Stimulated activated CD8-positive, alpha-beta memory T cell treated with anti-CD3 and anti-CD28 coated beads, Interleukin-12 subunit alpha, Interleukin-12 subunit beta, amount 100 ng/mL, for 24 hours (primary cell): ENCODE data around the gene TGM5.
"Not testable (repeated sequence)": the region's sequence is repeated elsewhere in the genome, so short reads cannot be mapped to it uniquely, and the experiment has no call there.

Source experiments
- DNase-seq: peaks from one replicate; pipeline ENCODE4 v3.0.0-alpha.2; 2020; ENCODE audit errors: extremely low read depth

Gene TGM5

DNA sequence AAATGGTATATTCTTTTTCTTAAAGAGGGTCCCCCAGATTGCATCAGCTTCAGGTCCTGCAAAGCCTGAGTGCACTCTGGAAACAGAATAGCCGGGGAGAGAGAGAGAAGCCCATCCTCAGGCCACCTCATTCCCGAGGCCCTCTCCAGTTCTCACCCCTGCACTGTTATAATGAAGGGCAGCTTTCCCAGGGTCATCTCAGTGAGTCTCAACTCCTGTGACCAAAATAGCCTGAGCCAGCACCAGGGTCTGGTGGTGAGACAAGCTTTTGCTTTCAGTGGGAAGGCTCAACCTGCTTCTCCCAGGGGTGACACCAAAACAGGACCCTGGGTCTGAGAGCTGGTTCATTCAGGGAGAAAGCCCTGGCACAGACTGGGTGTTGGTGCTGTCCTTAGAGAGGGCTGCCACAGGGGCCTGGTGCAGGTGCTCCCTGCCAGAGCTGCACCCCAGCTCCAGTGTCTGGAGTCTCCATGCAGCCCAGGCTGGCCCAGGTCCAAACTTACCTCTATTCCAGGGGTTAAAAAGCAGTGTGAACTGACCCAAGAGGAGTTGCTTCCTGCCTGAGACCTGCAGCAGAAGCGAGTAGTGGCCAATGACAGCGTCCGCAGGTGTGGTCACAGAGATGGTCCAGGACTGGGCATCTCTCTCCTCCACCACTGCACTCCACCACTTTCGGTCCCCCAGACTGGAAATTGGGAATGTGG, 52.0 kb downstream of the TGM5 start:
- DNase-seq, result no peak

DNA sequence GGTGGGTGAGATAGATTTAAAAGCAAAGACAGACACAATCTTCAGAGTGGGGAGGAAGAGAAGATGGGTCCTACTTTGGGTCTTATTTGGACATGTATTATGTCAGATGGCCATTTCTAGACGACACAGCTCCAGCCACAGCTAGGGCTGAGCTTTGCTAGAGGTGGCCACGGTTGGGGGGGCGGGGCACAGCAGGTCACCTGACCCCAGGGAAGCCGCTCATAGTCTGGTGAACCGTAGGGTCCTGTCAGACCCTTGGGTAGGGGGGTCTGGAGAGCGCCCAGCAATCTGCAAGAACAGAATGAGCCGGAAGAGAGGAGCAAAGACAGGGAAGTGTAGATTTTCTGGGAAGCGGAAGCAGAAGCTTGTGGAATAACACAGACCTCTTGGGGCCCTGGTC, 52.6 kb downstream of the TGM5 start:
- no peak for DNase-seq

DNA sequence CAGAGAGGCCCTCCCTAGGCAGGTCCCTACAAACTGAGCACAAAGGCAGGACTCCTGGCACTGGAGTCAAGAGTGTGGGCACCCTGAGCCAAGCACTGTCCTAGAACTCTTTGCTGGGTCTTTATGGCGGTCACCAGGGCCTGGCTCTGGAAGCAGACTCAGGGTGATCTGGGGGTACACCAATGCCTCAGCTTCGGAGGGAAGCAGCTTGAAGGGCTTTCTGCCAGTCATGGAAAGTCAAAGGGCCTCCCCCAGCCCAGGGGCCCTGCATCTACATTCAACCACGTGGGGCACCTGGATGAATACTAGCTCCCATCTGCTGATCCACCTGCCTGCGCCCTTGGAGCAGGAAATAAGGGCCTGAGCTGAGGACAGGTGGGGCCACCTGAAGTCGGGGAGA, 53.3 kb downstream of the TGM5 start:
- no peak for DNase-seq

- DNase-seq, result no peak
Measured at GRCh38 chr15:43212951-43213350, 53.8 kb downstream of the TGM5 start.

DNA sequence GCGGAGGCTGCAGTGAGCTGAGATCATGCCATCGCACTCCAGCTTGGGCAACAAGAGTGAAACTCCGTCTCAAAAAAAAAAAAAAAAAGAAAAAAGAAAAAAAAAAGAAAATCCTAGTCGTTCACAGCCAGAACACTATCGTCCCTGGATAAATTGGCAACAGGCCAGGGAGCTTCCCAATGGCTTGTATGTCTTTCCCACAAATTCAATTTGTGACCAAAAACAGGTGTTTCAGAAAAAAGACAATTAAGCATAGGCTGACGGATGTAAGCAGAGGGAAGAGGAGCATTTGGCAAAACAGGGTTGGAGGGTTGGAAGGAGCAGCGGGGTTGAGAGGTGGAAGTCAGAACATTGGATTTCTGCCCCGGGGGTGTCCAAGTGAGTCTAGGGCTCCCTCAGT, 54.4 kb downstream of the TGM5 start:
- no peak for DNase-seq

DNA sequence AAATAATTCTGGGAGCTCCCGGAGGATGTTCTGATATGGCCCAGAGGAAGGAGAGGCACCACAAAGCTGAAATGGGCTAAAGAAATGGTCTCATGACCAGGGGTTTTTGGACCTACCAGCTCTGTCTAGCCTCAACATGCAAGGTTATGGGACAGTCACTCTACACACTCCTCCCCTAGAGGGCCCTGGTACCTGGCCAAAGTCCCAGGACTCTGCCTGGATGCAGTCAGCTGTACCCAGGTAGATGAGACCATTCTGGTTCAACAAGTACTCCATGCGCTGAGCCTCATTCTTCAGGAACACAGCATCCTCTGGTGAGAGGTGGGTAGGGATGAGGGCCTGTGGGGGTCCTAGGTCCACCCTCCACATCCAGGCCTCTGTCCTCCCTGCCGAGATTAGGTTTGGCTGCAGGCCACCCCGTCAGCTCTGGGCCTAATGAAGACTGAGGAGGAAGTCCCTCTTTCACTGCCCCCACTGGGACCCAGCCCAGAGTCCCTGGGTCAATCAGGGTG, 55.4 kb downstream of the TGM5 start:
- no peak for DNase-seq

DNA sequence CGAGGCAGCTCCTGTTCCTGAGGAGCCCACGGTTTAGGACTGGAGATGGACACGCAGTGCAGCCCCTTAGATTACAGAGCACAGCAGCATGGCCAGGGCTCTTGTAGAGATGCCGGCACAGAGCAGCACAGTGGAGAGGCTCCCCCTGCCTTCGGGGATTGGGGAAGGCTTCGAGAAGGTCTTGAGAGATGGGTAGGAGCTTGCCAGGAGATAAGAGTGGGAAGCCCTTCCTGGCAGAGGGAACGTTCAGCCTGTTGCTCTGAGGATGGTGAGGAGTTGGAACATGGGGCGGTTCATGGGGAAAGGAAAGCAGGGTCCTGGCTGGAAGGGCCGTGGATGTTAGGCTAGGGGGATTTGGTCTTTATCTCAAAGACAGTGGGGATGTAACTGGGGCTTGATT, 55.9 kb downstream of the TGM5 start:
- DNase-seq, result no peak

- no peak for DNase-seq
Measured at GRCh38 chr15:43210172-43210745, 56.5 kb downstream of the TGM5 start.

DNA sequence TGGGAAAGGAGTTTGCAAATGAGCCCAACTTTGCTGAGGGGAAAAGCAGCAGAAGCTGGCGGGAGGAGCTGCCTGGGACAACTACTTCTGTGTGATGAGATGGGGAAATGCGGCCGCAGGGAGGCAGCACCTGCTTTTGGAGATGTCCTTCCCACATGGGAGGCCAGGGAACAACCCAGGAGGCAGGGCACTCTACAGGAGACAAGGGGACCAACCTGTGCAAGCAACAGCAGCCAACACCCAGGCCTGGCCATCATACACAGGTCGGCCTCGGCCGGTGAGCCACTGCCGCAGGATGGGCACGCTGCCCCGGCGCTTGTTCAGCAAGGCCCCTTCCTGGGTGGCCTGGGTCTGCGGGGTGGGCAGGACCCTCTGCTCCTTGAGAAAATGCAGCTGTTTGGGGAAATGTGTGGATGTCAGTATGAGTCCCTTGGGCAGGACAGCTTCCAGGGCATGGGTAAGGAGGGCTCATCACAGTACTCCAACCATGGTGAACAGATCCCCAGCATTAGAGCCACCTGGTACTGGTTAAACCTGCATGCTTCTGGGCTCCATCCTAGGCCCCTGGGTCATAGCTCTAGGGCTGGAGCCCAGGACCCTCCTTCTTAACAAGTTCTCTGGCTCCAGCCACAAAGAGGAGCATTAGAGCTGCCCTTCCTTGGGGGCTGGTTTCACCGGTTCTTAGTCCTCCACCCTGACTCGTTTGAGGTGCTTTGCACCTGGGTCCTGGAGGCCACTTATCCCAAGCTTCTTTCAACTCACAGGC, 57.5 kb downstream of the TGM5 start:
- no peak for DNase-seq

DNA sequence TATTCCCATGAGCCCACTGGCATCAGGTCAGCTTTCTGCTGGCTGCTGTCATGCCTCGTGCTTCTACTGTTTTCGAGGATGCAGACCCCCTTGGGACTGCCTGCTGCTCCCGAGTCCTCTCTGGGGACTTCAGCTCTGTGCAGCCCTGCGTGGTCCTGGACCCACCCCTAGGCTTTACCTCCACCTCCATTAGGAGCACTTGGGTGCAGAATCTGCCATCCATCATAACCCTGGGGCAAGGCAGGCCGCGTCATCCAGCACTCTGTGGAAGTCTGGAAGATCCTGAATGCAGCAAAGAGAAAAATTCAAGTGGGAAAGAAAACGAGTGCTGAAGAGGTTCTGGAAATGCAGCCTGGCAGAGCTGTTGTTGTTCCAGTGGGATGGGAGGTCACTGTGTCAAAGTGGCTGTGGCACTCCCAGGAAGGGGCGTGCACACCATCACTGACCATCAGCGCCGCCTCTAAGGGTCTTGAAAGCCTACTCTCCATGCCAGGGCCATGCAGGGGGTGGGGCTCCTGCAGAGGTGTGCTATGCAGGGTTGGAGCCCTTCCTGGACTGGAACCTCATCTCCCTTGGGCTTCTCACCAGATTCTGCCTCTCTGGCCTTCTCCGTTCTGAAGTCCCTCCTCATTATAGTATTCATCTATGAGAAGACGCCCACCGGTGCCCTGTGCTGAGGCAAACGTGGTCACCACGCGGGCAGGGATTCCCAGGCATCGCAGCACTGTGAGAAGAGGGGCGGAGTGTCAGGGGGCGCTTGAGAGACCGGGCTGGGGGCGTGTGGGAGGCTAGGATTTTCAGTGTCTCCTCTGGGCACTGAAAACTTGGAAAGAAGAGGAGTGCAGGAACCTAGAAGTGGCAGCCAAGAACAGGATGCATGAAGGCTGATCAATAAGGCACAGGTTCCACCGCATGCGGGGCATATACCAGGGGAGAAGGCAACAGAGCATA, 58.4 kb downstream of the TGM5 start:
- DNase-seq, result no peak

- DNase-seq, result no peak
Measured at GRCh38 chr15:43207024-43207423, 59.7 kb downstream of the TGM5 start.

- DNase-seq, result no peak
Measured at GRCh38 chr15:43206054-43206453, 60.7 kb downstream of the TGM5 start.

- DNase-seq, result no peak
Measured at GRCh38 chr15:43204016-43204901, 62.5 kb downstream of the TGM5 start.

DNA sequence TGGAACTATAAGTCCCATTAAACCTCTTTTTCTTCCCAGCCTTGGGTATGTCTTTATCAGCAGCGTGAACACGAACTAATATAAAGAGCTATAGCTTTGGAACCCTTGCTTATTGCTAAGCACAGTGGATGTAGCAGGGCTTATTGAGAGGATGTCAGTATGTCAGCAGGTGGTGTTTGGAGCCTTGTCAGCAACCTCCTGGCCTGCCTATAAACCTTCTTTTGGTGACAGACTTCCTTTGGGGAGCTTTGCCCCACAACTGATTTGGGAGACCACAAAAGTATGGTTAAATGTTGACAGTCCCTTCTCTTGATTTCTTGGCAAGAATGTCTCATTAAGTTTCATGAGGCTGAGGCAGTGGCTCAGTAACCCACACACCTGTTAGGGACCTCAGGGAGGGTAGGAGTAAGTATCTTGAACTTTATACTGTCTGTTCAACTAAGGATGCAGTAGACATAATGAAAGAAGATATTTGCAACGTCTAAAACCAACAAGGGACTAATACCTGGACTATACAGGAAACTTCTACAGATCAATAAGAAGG, 66.7 kb downstream of the TGM5 start:
- DNase-seq, result no peak

DNA sequence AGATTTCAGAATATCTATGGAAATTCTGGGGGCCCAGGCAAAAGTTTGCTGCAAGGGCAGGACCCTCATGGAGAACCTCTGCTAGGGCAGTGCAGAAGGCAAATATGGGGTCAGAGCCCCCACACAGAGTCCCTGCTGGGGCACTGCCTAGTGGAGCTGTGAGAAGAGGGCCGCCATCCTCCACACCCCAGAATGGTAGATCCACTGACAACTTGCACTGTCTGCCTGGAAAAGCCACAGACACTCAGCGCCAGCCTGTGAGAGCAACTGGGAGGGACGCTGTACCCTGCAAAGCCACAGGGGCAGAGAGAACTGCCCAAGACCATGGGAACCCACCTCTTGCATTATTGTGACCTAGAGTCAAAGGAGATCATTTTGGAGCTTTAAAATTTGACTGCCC, 67.7 kb downstream of the TGM5 start:
- no peak for DNase-seq

DNA sequence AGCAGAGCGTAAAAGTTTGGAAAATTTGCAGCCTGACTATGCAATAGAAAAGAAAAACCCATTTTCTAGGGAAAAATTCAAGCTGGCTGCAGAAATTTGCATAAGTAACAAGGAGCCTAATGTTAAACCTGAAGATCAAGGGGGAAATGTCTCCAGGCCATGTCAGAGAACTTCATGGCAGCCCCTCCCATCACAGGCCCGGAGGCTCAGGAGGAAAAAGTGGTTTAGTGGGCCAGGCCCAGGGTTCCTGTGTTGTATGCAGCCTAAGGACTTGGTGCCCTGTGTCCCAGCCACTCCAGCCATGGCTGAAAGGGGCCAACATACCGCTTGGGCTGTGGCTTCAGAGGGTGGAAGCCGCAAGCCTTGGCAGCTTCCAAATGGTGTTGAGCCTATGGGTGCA, 68.2 kb downstream of the TGM5 start:
- not testable (repeated sequence) for DNase-seq

DNA sequence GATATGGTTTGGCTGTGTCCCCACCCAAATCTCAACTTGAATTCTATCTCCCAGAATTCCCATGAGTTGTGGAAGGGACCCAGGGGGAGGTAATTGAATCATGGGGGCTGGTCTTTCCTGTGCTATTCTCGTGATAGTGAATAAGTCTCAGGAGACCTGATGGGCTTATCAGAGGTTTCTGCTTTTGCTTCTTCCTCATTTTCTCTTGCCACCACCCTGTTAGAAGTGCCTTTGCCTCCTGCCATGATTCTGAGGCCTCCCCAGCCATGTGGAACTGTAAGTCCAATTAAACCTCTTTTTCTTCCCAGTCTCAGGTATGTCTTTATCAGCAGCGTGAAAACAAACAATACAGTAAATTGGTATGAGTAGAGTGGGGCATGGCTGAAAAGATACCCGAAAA, 69.0 kb downstream of the TGM5 start:
- DNase-seq, result not testable (repeated sequence)

GRCh38 chr15:43196760-43197548, 69.8 kb downstream of the TGM5 start:
- no peak for DNase-seq

DNA sequence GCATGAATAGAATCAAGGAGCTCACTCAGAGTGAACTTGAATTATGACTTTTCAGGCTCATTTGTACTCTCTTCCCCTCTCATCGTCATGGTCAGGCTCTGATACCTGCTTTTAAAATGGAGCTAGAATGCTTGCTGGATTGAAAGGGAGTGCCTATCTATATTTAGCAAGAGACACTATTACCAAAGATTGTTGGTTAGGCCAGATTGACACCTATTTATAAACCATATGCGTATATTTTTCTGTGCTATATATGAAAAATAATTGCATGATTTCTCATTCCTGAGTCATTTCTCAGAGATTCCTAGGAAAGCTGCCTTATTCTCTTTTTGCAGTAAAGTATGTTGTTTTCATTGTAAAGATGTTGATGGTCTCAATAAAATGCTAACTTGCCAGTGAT, 71.9 kb downstream of the TGM5 start:
- DNase-seq, result no peak

DNA sequence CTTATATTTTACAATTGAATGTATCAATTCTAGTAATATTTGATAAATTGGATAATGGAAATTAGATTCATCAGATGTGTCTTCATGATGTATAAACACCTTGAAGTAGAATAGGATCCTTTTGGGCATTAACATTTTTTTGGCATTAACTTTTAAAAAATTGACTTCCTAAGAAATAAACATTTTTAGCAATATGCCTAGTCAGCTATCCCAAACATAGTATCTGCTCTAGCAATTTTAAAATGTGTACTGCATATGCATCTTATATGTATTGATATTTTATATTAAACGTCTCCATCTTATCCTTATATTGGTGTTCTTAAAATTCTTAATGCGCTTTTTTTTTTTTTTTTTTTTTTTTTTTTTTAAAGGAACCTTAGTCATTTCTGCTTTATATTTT, 73.0 kb downstream of the TGM5 start:
- no peak for DNase-seq
